ENCODE data around the gene IL6ST. TPM values are rescaled to one million over a fixed set of nuclear protein-coding genes. Genes with fewer than 3 reads are reported as not detected.

The IL6ST gene
- total RNA-seq, 4 donors from 2014 or later: 71.4 to 246 (median 116) TPM

DNA sequence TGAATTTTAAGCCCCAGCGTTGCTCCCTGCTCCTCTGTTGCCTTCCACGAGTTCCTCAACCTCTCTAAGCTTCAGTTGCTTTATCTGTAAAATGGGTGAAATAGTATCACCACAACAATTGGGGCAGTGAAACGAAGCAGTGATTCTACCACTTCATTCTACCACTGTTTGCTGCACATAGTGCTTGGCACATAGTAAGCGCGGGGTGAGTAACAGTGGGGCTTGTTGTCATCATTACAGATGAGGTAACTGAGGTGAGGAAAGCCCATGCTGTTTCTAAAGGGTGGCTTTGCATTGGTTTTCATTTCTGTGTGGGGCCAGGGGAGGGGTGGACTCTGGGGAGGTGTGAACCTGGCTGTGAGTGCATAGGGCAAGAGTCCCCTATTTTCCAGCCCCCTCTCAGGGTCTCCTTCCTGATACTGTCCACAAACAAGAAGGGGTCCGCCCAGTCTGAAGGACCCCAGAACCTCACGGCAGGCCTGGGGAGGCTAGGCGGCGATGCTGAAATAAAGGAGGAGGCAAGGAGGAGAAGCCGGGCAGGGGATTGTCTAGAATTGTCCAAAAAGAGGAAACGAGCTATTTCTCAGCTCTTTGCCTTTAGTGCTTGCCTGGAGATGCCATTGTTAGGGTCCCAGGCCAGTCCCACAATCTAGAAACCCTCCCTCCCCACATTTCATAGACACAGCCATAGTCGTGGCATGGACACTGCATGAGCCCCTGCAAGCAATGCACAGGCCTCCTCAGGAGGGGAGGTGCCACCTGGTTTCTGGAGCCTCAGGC, 65.6 kb downstream of the IL6ST start:
- 84 to 86% methylated on average over 10 to 11 of the region's 12 CpGs for WGBS, 2 donors
- no peaks in the 10 kb centered on the region for H3K27me3 ChIP-seq
- no peak for DNase-seq

DNA sequence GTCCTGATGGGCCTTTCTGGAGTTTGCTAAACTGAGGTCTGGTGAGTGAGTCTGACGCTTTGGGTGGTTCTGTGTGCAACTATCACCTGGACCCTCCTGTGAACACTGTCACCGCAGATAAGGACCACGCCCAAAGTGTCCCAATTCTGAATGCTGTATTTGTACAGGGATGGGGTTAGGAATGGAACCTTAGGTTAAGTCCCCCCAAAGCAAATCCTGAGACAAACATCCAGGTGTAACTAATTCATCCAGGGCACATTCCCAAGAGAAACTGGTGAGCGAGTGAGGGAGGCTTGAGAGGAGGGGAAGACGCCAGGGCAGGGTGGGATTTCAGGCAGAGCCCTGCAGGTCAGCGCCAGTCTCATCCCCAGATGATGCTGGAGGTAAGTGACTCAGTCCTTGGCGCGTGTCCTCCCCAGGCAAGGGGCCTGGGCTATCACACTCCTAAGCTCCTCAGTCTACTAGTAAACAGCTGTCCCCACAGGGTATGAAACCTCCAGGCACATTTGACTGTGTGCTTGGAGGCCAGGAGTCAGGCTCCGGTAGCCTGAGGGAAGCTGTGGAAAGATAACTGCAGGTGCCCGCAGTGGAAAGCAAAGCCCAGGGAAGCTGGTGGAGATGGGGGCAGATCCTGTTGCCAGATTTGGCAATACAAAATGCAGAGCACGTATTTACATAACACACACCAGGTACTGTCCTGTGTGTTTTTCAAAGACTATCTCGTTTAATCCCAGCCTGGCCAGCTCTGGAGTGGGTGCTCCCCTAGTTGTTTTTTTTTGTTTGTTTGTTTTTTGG, 66.7 kb downstream of the IL6ST start:
- no peaks in the 10 kb centered on the region for H3K9me3 ChIP-seq
- H3K4me1 ChIP-seq: peaks cover 0 to 9% (median 0%) of the 10 kb centered on the region in 3 donors
- no peak overlapping the region for H3K4me3 ChIP-seq
- WGBS, 2 donors: 75 to 84% methylated on average over 8 to 11 of the region's 12 CpGs
- intact Hi-C loops (cut with DNase I): no loop called here
- TF ChIP-seq, protein P1, sequence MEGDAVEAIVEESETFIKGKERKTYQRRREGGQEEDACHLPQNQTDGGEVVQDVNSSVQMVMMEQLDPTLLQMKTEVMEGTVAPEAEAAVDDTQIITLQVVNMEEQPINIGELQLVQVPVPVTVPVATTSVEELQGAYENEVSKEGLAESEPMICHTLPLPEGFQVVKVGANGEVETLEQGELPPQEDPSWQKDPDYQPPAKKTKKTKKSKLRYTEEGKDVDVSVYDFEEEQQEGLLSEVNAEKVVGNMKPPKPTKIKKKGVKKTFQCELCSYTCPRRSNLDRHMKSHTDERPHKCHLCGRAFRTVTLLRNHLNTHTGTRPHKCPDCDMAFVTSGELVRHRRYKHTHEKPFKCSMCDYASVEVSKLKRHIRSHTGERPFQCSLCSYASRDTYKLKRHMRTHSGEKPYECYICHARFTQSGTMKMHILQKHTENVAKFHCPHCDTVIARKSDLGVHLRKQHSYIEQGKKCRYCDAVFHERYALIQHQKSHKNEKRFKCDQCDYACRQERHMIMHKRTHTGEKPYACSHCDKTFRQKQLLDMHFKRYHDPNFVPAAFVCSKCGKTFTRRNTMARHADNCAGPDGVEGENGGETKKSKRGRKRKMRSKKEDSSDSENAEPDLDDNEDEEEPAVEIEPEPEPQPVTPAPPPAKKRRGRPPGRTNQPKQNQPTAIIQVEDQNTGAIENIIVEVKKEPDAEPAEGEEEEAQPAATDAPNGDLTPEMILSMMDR (IDR thresholded peaks at IDR 0.05): no peak
- TF ChIP-seq POLR2A (IDR thresholded peaks at IDR 0.05): no peak
- H3K27me3 ChIP-seq: no peaks in the 10 kb centered on the region
- H3K36me3 ChIP-seq: no peaks in the 10 kb centered on the region
- DNase-seq: no peak
- no peak overlapping the region for H3K27ac ChIP-seq

More for the DNA sequence above, 65.6 kb downstream of the IL6ST start:
- Histone ChIP-seq H3K4me1 (no peaks in the 10 kb centered on the region), H3K27ac (no peak overlapping the region), H3K36me3 (peaks cover 0 to 5% (median 0%) of the 10 kb centered on the region in 3 donors), H3K9me3 (no peaks in the 10 kb centered on the region), H3K4me3 (no peak overlapping the region)
- TF ChIP-seq POLR2A (IDR thresholded peaks at IDR 0.05): no peak
- TF ChIP-seq, protein P1 (IDR thresholded peaks at IDR 0.05): no peak
- intact Hi-C loops (cut with DNase I): no loop called here

DNA sequence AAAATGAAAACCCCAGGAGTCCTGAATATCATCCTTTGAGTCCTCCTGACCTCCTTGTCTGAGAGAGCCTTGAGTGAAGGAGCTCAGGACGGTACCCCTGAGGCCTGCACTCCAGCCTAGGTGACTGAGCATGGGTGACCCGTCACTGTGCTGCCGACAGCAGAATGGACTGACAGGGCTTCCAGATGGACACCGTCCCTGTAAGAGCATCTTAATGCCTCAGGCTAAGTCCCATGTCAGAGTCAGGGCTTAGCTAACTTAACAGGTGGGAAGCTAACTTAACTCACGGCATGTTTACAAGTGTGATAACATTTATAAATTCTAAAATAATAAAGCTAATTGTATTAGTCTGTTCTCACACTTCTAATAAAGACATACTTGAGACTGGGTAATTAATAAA, 68.3 kb downstream of the IL6ST start:
- Histone ChIP-seq H3K36me3 (no peaks in the 10 kb centered on the region), H3K27ac (no peak overlapping the region), H3K9me3 (no peaks in the 10 kb centered on the region), H3K4me1 (peaks cover 0 to 13% (median 0%) of the 10 kb centered on the region in 3 donors), H3K4me3 (no peak overlapping the region), H3K27me3 (no peaks in the 10 kb centered on the region)
- intact Hi-C loops (cut with DNase I): no loop called here
- no peak for DNase-seq
- TF ChIP-seq POLR2A (IDR thresholded peaks at IDR 0.05): no peak
- TF ChIP-seq, protein P1 (IDR thresholded peaks at IDR 0.05): no peak
- WGBS, 2 donors: 81 to 93% methylated on average over 5 of the region's 5 CpGs

DNA sequence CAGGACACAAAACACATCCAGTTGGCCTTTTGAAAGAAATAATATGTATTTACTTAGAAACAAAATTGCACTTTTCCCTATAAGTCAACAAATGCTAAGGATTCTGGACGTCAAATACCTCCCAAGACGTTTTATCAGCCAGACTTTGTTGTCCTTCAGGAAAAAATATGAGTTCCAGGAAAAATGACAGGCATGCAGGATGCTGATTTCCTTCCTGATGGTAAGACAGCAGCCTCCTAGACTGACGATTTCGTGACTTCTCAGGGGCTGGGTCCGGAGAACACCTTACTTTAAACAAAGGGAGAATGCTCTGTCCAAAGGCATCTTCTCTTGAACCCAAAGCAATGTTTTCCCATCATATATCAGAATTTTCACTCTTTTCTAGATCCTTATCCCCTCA, 69.1 kb downstream of the IL6ST start:
- Histone ChIP-seq H3K36me3 (no peaks in the 10 kb centered on the region), H3K27me3 (no peaks in the 10 kb centered on the region), H3K27ac (no peak overlapping the region), H3K9me3 (no peaks in the 10 kb centered on the region), H3K4me1 (peaks cover 0 to 13% (median 0%) of the 10 kb centered on the region in 3 donors), H3K4me3 (no peak overlapping the region)
- no peak for DNase-seq
- WGBS, 2 donors: 60 to 68% methylated on average over 5 of the region's 5 CpGs
- no peak for TF ChIP-seq POLR2A (IDR thresholded peaks at IDR 0.05)
- TF ChIP-seq, protein P1 (IDR thresholded peaks at IDR 0.05): no peak
- intact Hi-C loops (cut with DNase I): no loop called here

DNA sequence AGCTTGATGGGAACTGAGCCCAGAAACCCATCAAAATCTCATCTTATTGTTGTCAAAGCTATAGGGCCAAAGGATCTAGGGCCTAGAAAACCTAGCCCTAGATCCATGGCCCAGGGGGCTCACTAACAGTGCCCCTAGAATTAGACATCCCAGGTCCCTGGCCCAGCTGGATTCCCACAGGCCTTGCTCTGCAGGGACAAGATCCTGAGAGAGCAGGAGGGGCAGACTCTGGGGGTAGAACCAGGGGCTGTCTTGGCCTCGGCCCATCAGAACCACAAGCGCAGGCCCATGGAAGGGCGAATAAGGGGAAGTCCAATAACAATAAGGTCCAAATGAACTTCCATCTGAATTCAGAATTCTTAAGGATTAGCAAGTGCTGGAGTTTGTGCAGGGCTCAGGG, 69.6 kb downstream of the IL6ST start:
- Histone ChIP-seq H3K36me3 (no peaks in the 10 kb centered on the region), H3K9me3 (no peaks in the 10 kb centered on the region), H3K4me1 (peaks cover 0 to 13% (median 0%) of the 10 kb centered on the region in 3 donors), H3K4me3 (no peak overlapping the region), H3K27me3 (no peaks in the 10 kb centered on the region), H3K27ac (no peak overlapping the region)
- TF ChIP-seq, protein P1 (IDR thresholded peaks at IDR 0.05): no peak
- no peak for TF ChIP-seq POLR2A (IDR thresholded peaks at IDR 0.05)
- no peak for DNase-seq
- WGBS, 2 donors: 87 to 100% methylated on average over 1 to 3 of the region's 3 CpGs
- intact Hi-C loops (cut with DNase I): no loop called here
